Fibroblast of mammary gland (primary cell): ENCODE results near the gene PSMA7.

Experiments
- DNase-seq: peaks from one replicate; pipeline ENCODE4 v3.0.0-alpha.2; 2010; ENCODE audit warnings: low read depth
- H3K4me3 ChIP-seq: 2 replicates; pipeline ENCODE4 v1.5.1; 2011; ENCODE audit warnings: low read depth, mild to moderate bottlenecking, low read length, moderate library complexity; ENCODE audit not compliant: control insufficient read depth
- CTCF ChIP-seq: conservative IDR thresholded peaks from 2 replicates; pipeline ENCODE4 v1.5.1; 2011; ENCODE audit warnings: low read depth, low read length, inconsistent platforms; ENCODE audit not compliant: control insufficient read depth, insufficient read depth

PSMA7 gene

GRCh38 chr20:62123450-62124118 lies 19.6 kb downstream of the PSMA7 start:
- H3K4me3 ChIP-seq = peak overlapping the region; percentile 61
- DNase-seq = peak; percentile 56
- no peak for TF ChIP-seq CTCF

GRCh38 chr20:62122654-62123449 lies 20.3 kb downstream of the PSMA7 start:
- peak overlapping the region; percentile 61 for H3K4me3 ChIP-seq
- peak; percentile 49 for DNase-seq
- TF ChIP-seq CTCF = no peak

- DNase-seq = peak; percentile 92
- TF ChIP-seq CTCF = no peak
- H3K4me3 ChIP-seq = peak within 1 kb of the TSS; percentile 61
These were observed 21.2 kb downstream of the PSMA7 start, which contains the start of gene LSM14B for GRCh38 chr20:62121776-62122653. Gene LSM14B (plus strand): TSS chr20:62122475. CDS start chr20:62122667, 192 bp downstream.

GRCh38 chr20:62120990-62121775 lies 22.0 kb downstream of the PSMA7 start:
- H3K4me3 ChIP-seq = peak overlapping the region; percentile 55
- TF ChIP-seq CTCF = no peak
- peak; percentile 73 for DNase-seq

- no peak for DNase-seq
- TF ChIP-seq CTCF = no peak
- no peak overlapping the region for H3K4me3 ChIP-seq
These were observed 22.8 kb downstream of the PSMA7 start for GRCh38 chr20:62120365-62120762.
